Measurements from ENCODE around the gene COCH.

- TF ChIP-seq, protein P1, sequence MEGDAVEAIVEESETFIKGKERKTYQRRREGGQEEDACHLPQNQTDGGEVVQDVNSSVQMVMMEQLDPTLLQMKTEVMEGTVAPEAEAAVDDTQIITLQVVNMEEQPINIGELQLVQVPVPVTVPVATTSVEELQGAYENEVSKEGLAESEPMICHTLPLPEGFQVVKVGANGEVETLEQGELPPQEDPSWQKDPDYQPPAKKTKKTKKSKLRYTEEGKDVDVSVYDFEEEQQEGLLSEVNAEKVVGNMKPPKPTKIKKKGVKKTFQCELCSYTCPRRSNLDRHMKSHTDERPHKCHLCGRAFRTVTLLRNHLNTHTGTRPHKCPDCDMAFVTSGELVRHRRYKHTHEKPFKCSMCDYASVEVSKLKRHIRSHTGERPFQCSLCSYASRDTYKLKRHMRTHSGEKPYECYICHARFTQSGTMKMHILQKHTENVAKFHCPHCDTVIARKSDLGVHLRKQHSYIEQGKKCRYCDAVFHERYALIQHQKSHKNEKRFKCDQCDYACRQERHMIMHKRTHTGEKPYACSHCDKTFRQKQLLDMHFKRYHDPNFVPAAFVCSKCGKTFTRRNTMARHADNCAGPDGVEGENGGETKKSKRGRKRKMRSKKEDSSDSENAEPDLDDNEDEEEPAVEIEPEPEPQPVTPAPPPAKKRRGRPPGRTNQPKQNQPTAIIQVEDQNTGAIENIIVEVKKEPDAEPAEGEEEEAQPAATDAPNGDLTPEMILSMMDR (IDR thresholded peaks at IDR 0.05) = no peak
- no peak for TF ChIP-seq POLR2A (IDR thresholded peaks at IDR 0.05)
These were observed 46.9 kb downstream of the COCH start for GRCh38 chr14:30921305-30921704.

All from lower leg skin (tissue), 3 donors.